NAMALWA (cell line): ENCODE measurements around the gene ISCU.
A peak's percentile ranks its signal among the peaks of the same experiment; 100 is the strongest.

ENCODE experiments used
- DNase-seq: peaks from one replicate; pipeline ENCODE4 v3.0.0-alpha.2; 2015; ENCODE audit warnings: low spot score

The ISCU gene

DNA sequence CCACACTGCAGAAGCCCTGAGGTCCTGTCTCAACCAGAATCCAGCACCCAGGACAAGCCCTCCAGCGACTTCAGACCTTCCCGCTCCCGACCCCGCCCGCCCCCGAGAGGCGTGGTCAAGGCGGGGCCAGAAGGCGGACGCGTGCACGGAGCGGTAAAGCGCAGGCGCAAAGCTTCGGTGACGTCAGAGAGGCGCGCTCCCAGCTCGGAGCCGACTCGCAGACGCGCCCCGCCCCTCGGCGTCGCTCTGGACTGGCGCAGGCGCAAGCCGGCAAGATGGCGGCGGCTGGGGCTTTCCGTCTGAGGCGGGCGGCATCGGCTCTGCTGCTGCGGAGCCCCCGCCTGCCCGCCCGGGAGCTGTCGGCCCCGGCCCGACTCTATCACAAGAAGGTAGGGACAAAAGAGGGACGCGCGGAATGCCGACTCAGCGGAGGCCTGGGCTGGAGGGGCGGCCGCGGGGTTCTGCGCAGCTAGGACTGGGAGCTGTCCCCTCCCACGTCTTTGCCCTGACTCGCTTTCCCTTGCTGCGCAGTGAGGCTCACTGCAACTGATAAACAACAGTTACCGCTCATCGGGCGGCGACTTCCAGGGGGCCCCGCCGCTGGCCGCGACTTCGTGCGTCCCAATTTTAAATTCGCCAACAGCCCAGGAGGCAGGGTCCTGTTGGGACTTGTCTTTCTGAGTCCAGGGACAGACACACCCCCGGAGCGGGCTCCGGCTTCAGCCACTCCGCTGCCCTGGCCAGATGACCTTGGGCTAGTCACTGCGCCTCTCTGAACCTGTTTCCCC, at the start of gene ISCU:
Gene ISCU (plus strand): TSS at position 249 of the 788 bp plus-strand sequence. CDS start 27 bp downstream, at position 276.
- DNase-seq, result peak; percentile 98

DNA sequence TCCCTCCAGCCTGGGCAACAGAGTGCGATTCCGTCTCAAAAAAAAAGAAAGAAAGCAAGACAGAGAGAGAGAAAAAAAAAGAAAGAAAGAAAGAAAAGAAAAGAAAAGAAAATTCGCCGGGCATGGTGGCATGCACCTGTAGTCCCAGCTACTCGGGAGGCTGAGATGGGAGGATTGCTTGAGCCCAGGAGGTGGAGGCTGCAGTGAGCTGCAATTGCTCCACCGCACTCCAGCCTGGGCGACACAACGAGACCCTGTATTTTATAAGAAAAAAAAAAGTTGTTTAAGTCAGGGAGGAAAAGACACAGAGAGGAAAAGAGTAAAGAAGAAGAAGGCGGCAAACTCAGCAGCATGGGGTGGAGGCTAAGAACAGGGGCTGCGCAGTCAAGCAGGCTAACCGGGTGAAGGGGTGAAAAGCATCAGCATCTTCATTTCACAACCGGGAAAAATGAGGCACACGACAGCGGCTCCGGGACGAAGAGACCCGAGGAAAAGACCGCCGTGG, 47.9 kb upstream of the ISCU start:
- DNase-seq, result no peak

DNA sequence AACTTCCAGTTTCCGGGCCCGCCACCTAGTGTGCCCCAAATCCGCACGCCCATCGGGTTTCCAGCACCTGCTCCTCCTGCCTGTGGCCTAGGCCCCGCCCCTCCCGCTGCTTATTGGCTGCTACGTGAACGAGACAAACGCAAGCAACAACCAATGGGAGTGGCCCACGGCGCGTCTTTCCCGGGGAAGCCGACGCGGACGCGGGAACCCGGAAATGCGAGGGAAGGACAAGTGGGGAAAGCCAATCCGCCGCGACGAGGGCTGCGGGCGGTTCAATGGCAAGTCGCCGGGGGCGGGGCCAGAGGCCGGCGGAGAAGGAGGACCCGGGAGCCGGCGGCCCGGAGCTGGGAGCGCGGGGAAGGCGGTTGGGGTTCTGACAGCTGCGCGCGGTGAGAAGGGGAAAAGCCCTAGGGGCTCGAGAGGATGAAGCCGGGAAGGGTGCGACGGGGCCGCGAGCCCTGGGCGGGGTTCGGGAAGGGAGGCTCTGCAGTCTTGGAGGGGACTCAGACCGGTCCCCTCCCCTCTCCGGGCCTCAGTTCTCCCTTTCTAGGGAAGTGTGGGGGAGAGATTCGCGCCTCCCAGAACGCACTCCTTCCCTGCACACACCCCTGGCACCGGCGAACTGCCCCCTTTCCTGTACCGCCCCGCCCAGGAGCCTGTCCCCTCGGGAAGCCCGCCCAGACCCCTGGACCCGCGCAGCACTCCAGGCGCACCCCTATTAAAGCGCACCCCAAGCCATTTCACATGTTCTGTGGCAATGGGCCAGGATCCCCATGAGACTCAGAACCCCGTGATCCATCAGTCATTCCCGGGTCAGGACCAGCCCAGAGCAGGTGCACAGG, 47.2 kb upstream of the ISCU start, which contains the start of gene FICD:
Gene FICD (plus strand): TSS at position 305 of the 842 bp plus-strand sequence. CDS start 1,696 bp downstream, outside the sequence.
- peak; percentile 99 for DNase-seq

DNA sequence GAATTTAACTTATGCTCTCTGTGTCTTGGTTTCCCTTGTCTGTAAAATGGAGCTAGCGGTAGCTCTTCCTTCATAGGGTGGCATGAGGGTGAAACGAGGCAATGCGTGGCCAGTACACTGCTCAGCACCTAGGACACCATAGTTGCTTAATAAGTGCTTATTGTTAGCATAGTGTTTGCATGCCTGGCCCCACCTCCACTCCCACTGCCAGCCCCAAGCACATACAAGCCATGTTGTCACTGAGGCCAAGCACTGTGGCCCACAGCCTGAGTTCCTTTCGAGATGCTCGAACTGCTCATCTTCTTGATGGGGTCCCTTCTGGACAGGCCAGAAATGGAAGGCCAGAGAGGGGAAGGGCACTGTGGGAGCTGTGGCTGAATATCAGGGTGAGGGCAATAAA, 46.5 kb upstream of the ISCU start:
- peak; percentile 65 for DNase-seq

DNA sequence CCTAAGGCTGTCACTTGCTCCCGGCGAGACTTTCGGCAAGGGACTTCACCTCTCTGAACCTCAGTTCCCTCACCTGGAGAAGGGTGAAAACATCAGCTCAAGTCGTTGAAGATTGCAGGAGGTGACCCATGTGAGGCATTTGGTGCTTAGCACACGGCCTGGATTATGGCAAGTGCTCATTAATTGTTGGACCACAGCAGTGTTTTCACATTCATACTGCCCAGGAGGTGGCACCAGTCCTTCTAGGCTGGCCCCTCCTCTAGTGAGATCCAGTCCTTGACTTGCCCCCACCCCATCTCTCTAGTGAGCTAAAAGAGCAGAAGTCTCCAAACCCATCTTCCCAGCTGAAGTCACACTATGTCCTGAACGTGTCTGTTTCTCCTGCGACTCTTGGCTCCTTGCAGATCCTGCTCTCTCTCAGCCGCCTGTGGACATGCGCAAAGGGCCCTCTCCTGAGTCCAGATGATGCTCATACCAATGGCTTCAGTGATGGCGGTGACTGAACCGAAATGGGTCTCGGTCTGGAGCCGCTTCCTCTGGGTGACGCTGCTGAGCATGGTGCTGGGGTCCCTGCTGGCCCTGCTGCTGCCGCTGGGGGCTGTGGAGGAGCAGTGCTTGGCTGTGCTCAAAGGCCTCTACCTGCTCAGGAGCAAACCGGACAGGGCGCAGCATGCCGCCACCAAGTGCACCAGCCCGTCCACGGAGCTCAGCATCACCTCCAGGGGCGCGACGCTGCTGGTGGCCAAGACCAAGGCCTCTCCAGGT, 45.7 kb upstream of the ISCU start:
- DNase-seq, result peak; percentile 49

DNA sequence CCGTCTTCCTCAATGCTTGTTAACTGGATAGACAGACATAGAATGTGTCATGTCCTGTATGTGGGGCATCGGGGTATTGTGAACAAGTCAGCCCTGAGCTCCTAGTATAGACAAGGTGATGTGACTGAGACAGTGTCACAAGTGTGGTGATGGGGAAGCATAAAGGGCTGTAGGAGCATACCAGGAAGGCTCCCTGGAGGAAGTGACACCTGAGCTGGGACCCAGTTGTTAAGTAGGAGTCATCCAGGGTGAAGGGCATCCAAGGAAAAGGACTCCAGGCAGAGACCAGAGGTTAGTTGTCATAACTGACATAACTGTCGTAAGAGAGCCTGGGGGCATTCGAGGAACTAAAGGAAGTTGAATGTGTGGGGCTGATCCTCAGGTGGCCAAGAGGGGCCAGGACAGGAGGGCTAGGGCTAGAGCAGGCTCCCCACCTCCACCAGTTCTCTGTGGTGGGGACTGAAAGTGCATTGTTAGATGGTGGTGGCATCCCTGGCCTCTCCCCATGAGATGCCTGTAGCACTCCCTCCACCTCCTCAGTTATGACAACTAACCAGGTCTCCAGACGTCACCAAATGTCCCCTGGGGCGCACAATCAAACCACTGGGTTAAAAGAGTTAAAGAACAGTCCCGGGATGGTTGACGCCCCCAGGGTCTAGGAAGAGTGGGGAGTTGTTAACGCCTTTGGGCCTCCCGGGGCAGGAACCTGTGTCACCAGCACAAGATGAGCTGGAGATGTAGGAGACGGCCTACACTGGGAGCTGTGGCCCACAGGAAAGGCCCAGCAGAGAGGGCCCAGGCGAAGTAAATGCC, 44.9 kb upstream of the ISCU start:
- DNase-seq, result no peak

DNA sequence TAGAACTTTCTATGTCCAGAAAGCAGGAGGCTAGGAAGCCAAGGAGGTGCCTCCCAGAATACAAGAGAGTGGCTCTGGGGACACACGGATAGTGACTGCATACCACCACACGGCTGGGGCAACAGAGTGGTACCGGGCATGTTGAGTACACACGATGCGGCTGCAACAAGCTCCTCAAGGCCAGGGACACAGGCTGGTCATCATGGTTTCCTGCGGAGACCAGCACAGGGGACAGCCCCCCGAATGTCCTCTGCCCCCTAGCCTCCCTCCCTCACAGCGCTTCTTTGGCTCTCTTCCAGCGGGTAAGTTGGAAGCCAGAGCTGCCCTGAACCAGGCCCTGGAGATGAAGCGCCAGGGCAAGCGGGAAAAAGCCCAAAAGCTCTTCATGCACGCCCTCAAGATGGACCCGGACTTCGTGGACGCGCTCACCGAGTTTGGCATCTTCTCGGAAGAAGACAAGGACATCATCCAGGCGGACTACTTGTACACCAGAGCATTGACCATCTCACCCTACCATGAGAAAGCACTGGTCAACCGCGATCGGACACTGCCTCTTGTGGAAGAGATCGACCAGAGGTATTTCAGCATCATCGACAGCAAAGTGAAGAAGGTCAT, 44.2 kb upstream of the ISCU start:
- DNase-seq, result no peak

DNA sequence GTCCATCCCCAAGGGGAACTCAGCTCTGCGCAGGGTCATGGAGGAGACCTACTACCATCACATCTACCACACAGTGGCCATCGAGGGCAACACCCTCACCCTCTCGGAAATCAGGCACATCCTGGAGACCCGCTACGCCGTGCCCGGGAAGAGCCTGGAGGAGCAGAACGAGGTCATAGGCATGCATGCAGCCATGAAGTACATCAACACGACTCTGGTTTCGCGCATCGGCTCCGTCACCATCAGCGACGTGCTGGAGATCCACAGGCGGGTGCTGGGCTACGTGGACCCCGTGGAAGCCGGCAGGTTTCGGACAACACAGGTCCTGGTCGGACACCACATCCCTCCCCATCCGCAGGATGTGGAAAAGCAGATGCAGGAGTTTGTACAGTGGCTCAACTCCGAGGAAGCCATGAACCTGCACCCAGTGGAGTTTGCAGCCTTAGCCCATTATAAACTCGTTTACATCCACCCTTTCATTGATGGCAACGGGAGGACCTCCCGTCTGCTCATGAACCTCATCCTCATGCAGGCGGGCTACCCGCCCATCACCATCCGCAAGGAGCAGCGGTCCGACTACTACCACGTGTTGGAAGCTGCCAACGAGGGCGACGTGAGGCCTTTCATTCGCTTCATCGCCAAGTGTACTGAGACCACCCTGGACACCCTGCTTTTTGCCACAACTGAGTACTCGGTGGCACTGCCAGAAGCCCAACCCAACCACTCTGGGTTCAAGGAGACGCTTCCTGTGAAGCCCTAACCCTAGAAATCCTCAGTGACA, 43.5 kb upstream of the ISCU start:
- no peak for DNase-seq

DNA sequence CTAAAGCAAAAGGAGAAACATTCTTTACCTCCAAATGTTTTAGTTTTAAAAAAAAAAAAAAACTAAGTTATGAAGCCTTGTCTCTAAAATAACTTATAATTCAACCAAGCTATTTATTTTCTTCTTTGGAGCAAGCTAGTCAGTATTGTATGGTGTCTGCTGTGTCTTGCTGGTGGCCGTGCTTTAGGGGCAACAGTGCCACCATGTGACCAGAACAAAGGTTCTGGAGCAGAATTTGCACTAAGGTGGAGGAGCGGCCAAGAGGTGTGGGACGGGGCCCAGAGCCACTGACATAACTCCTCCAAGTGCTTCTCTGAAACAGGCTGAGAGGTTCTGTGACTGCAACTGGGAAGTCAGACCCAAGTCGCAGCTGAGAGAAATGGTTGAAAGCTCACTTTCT, 42.8 kb upstream of the ISCU start:
- peak; percentile 49 for DNase-seq

DNA sequence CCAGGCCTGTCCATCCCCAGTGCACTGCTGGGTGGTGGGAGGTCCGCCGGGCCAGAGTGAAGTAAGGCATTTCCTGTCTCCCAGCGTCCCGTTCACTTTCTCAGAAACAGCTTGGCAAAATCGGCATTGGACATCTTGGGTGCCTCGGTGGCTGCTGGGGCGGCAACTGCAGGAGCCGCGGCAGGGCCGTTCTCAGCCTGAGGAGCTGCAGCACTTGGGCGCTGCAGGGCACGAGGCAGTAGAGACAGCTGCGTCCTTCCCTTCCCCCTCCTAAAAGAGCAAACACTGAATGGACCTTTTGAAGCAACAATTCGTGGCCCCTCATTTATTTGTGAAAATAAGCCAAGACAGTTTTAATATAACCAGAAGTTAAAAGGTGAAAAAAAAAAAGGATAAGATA, 39.0 kb upstream of the ISCU start:
- no peak for DNase-seq

DNA sequence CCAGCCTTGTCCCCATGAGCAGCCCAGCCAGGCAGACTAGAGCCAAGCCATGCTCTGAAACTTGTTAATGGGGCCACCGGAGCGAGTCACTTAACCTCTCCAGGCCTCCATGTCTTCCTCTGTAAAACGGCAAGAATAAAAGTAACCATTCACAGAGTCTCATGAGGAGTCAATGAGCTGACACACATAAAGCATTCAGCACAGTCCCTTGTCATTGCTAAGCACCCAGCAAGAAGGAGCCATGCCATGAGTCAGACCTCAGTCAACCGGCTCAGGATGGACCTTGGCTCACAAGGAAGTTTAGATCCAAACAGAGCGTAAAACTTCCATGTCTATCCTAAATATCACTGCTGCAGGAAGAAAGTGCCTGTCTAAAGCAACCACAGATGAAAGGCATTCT, 36.7 kb upstream of the ISCU start:
- no peak for DNase-seq

DNA sequence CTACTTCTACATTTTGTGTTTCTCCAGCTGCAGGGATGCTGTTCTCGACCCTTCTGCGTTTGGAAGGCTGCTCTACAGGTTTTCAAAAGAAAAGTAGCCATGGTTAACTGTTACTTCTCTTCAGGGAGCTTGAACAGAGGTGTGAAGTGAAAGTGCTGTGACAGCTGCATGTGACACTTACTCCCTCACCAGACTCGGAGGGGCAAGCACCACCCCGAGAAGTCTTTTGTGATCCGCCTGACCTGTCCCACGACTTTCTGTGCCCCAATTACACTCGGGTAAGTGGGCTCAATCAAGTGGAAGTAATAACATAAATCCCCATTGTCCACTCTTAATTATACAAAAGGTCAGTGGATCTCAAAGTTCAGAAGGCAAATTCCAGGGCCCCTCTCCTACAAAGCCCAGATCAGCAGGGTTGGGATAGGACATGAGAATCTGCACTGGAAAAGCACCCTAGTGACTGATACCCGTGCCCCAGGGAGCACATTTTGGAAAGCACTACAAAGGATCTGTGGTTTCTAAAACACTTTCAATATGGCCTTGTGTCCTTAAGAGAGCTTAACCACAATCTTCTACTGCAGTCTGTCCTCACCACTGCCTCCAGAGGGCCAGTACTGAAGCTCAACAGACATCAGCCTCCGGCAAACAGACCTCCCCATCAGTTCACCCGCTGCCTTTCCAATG, 35.8 kb upstream of the ISCU start:
- no peak for DNase-seq

DNA sequence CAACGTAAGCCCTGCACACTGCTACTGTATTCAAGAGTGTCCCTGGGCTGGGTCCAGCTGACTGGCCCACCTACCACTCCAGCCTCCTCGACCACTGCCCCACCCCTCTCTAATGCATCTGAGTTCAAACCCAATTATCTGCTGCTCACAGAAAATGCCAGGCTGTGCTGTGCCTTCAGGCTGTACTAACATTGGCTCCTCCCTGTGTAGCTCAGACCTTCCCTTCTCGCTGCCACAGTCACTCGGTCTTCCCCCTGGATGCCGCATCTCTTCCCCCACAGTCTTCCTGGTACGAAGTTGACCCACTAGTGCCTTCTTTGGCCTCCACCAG, 35.3 kb upstream of the ISCU start:
- no peak for DNase-seq

DNA sequence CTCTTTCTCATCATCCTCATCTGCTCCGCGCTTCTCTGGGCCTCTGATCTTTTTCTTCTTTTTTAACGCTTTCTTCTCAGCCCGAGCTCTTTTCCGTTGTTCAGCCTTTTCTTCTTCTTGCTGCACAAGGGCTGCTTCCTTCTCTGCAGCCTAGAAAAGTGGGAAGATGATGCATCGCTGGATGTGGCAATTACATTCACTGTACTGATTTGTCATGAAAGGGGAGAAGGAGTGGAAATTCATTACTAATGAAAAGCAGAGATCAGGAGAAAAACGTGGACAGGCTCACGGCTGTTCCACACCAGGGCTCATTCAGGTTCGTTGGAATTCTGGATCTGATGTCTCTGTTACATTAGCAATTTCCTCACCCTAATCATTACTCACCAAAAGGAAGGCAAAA, 32.2 kb upstream of the ISCU start:
- DNase-seq, result no peak

DNA sequence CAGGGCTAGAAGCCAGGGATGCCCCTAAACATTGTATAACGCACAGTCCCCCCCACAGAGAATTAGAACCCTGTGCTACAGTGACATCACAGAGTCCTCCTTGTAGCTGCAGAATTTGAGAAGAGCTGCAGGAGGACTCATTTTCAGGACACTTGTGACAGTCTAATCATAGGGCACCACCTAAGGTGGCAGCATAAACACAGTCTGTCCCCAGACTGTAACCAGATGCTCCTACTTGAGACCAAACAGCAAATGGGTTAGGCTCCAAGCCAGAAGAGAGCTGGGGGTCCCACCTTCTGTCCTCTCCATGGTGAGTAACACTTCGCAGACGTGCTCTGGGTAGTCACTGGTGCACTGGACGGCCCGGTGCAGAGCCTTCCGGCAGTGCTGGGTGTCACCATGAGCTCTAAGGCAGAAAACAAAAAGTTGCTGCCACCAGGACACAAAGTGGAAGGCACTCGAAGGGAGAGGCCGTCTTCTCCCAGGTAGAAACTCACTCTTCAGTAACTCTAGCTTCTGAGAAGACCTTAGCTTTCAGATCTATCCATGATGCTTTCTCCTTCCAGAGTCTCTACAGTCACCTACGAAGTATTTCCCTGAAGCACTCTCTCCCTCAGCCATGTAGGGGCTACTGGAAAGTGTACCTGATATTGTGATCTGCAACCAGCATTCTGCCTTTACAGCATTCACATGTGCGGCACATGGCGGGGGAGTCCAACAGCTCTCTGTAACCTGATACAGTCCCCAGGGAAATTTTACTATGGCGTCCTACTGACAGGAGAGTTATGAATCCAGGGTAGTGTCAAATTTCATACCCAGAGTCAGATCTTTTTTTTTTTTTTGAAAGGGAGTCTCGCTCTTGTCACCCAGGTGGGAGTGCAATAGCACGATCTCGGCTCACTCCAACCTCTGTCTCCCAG, 30.2 kb upstream of the ISCU start:
- DNase-seq, result no peak

DNA sequence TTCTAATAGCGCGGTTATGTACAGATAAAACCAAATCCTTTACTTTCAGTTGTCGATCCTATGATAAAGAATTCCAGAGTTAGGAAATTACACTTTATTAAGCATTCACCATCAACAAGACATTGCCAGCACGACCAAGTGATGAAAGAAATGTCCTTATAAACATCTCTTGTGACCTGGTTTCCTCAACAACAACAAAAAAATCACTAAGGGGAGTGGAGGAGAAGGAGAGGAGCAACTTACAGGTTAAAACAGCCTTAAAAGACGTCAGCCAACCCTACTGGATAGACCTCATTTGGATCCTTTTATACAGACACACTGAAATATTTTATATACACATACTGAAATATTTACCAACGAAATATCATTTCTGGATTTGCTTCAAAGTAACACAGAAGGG, 24.2 kb upstream of the ISCU start:
- no peak for DNase-seq

DNA sequence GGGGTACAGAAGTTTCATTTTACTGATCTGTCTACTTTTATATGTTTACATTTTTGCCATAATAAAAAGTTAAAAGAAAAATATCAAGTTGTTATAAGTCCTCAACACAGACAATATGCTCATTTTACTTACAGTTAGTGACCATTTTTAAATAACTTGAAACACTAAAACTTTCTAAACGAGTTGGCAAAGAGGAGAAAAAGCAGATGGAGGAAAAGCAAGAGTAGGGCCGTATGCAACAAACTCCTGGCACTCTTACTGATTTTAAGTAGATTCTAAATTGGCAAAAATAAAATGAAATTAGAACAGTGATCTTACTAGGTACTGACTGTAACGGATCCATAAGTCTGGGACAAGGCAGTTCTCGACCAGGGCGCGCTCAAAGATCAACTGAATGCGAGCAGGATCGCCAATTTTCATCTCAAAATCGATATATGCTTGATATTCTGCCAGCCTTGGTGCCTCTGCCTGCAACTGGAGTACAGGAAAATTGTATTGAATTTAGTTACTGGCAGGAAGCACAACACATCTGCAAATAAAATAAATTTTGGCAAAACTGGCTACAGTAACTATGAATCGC, 23.7 kb upstream of the ISCU start:
- DNase-seq, result no peak

DNA sequence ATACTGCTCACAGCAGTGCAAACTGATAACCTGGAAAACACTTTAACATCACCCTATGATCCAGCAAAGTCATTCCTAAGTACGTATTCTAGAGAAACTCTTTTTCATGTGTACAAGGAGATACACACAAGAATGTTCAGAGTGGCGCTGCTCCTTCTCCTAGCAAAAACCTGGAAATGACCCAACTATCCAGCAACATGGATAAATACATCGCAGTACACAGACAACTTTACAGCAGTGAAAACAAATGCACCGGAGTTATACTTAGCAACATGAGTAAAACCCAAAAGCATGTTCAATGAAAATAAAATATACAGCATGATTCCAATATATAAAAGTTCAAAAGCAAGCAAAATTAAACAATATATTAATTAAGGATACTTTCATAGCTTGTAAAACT, 20.1 kb upstream of the ISCU start:
- no peak for DNase-seq
